ENCODE results near the gene INCENP. TPM values are rescaled to one million over a fixed set of nuclear protein-coding genes. Genes with fewer than 3 reads are reported as not detected.
"Not testable (repeated sequence)": the region's sequence is repeated elsewhere in the genome, so short reads cannot be mapped to it uniquely, and the experiment has no call there.

INCENP gene
- total RNA-seq, 2 experiments from 2014 or later, result 103 to 183 TPM

DNA sequence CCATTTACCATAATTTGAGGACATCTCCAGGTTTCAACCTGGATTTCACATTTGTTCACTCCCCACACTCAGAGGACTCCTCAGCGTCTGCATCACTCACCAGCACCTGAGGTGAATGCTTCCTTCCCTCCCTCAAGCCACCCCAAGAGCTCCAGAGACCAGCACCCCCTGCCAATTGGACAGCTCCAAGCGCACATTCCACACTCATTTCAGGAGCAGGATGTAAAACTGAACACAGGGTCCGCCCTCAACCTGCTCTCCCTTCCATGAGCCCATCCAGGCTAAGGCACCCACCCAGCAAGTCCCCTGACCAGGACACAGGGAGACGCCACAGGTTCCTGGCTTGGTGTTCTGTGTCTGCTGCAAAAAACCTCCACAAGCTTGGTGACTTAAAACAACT is 70.1 kb downstream of the INCENP start:
- Histone ChIP-seq H3K4me1 (ENCODE audit: insufficient read depth, low read length, poor library complexity, severe bottlenecking) (no peaks in the 10 kb centered on the region), H3K4me3 (ENCODE audit: low read depth, low read length, poor library complexity, severe bottlenecking) (no peak overlapping the region), H2AFZ (ENCODE audit: low read length) (no peak overlapping the region), H3K27ac (ENCODE audit: low read depth, low read length, poor library complexity, severe bottlenecking) (no peak overlapping the region), H4K20me1 (ENCODE audit: insufficient read depth, low read length) (no peaks in the 10 kb centered on the region), H3K79me2 (ENCODE audit: insufficient read depth, low read depth, low read length) (no peaks in the 10 kb centered on the region), H3K4me2 (ENCODE audit: low read length) (no peak overlapping the region), H3K9me2 (ENCODE audit: insufficient read depth, low read length) (no peaks in the 10 kb centered on the region), H3K36me3 (ENCODE audit: insufficient read depth, low read length) (no peaks in the 10 kb centered on the region), H3K9me3 (ENCODE audit: low read length) (no peaks in the 10 kb centered on the region)
- no peak for DNase-seq (ENCODE audit: low spot score)
- POLR2A ChIA-PET, result no interaction called here
- intact Hi-C loops (cut with micrococcal nuclease; ENCODE audit: unreplicated experiment), result no loop called here
- TF ChIP-seq EZH2phosphoT487 (IDR thresholded peaks at IDR 0.05; ENCODE audit: borderline replicate concordance, low read depth, low read length) (no peak), CTCF (conservative IDR thresholded peaks at IDR 0.05; ENCODE audit: low read length) (no peak)
- BruUV-seq (replicated peaks), result no TSS peak
- CTCF ChIA-PET (ENCODE audit: unreplicated experiment), result no interaction called here

GRCh38 chr11:62195010-62195409 is 71.2 kb downstream of the INCENP start:
- H3K4me2 ChIP-seq (ENCODE audit: low read length); H2AFZ ChIP-seq (ENCODE audit: low read length); H3K9me3 ChIP-seq (ENCODE audit: low read length); H4K20me1 ChIP-seq (ENCODE audit: insufficient read depth, low read length); H3K4me3 ChIP-seq (ENCODE audit: low read depth, low read length, poor library complexity, severe bottlenecking); CTCF ChIA-PET (ENCODE audit: unreplicated experiment); H3K79me2 ChIP-seq (ENCODE audit: insufficient read depth, low read depth, low read length); H3K4me1 ChIP-seq (ENCODE audit: insufficient read depth, low read length, poor library complexity, severe bottlenecking); H3K27ac ChIP-seq (ENCODE audit: low read depth, low read length, poor library complexity, severe bottlenecking); intact Hi-C loops (cut with micrococcal nuclease; ENCODE audit: unreplicated experiment); DNase-seq (ENCODE audit: low spot score); POLR2A ChIA-PET; BruUV-seq (replicated peaks); H3K36me3 ChIP-seq (ENCODE audit: insufficient read depth, low read length); H3K9me2 ChIP-seq (ENCODE audit: insufficient read depth, low read length): not testable (repeated sequence)

GRCh38 chr11:62195945-62196344 is 72.1 kb downstream of the INCENP start:
- no peaks in the 10 kb centered on the region for H3K4me1 ChIP-seq (ENCODE audit: insufficient read depth, low read length, poor library complexity, severe bottlenecking)
- H2AFZ ChIP-seq (ENCODE audit: low read length), result no peak overlapping the region
- no peaks in the 10 kb centered on the region for H4K20me1 ChIP-seq (ENCODE audit: insufficient read depth, low read length)
- TF ChIP-seq CTCF (conservative IDR thresholded peaks at IDR 0.05; ENCODE audit: low read length) (no peak), EZH2phosphoT487 (IDR thresholded peaks at IDR 0.05; ENCODE audit: borderline replicate concordance, low read depth, low read length) (no peak)
- intact Hi-C loops (cut with micrococcal nuclease; ENCODE audit: unreplicated experiment), result no loop called here
- H3K4me3 ChIP-seq (ENCODE audit: low read depth, low read length, poor library complexity, severe bottlenecking), result no peak overlapping the region
- no peak overlapping the region for H3K27ac ChIP-seq (ENCODE audit: low read depth, low read length, poor library complexity, severe bottlenecking)
- H3K9me2 ChIP-seq (ENCODE audit: insufficient read depth, low read length), result no peaks in the 10 kb centered on the region
- H3K4me2 ChIP-seq (ENCODE audit: low read length), result no peak overlapping the region
- POLR2A ChIA-PET, result no interaction called here
- H3K79me2 ChIP-seq (ENCODE audit: insufficient read depth, low read depth, low read length), result no peaks in the 10 kb centered on the region
- CTCF ChIA-PET (ENCODE audit: unreplicated experiment), result no interaction called here
- DNase-seq (ENCODE audit: low spot score), result no peak
- no peaks in the 10 kb centered on the region for H3K36me3 ChIP-seq (ENCODE audit: insufficient read depth, low read length)
- H3K9me3 ChIP-seq (ENCODE audit: low read length), result no peaks in the 10 kb centered on the region
- BruUV-seq (replicated peaks), result no TSS peak

DNA sequence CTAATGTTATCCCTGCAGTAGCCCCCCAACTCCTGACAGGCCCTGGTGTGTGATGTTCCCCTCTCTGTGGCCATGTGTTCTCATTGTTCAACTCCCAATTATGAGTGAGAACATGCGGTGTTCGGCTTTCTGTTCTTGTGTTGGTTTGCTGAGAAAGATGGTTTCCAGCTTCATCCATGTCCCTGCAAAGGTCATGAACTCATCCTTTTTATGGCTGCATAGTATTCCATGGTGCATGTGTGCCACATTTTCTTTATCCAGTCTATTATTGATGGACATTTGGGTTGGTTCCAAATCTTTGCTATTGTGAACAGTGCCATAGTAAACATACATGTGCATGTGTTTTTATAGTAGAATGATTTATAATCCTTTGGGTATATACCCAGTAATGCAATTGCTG is 73.6 kb downstream of the INCENP start:
- H3K9me3 ChIP-seq (ENCODE audit: low read length); H3K4me3 ChIP-seq (ENCODE audit: low read depth, low read length, poor library complexity, severe bottlenecking); DNase-seq (ENCODE audit: low spot score); POLR2A ChIA-PET; H3K9me2 ChIP-seq (ENCODE audit: insufficient read depth, low read length); H3K27ac ChIP-seq (ENCODE audit: low read depth, low read length, poor library complexity, severe bottlenecking); H3K79me2 ChIP-seq (ENCODE audit: insufficient read depth, low read depth, low read length); H3K4me2 ChIP-seq (ENCODE audit: low read length); CTCF ChIA-PET (ENCODE audit: unreplicated experiment); H4K20me1 ChIP-seq (ENCODE audit: insufficient read depth, low read length); intact Hi-C loops (cut with micrococcal nuclease; ENCODE audit: unreplicated experiment); H2AFZ ChIP-seq (ENCODE audit: low read length); H3K36me3 ChIP-seq (ENCODE audit: insufficient read depth, low read length); H3K4me1 ChIP-seq (ENCODE audit: insufficient read depth, low read length, poor library complexity, severe bottlenecking); BruUV-seq (replicated peaks): not testable (repeated sequence)

Measured in OCI-LY7 (cell line).